ENCODE results near the gene MAPKBP1. TPM values are rescaled to one million over a fixed set of nuclear protein-coding genes. Genes with fewer than 3 reads are reported as not detected.

Gene MAPKBP1
- total RNA-seq, 4 donors from 2014 or later: 22.1 to 54.6 (median 36.6) TPM

DNA sequence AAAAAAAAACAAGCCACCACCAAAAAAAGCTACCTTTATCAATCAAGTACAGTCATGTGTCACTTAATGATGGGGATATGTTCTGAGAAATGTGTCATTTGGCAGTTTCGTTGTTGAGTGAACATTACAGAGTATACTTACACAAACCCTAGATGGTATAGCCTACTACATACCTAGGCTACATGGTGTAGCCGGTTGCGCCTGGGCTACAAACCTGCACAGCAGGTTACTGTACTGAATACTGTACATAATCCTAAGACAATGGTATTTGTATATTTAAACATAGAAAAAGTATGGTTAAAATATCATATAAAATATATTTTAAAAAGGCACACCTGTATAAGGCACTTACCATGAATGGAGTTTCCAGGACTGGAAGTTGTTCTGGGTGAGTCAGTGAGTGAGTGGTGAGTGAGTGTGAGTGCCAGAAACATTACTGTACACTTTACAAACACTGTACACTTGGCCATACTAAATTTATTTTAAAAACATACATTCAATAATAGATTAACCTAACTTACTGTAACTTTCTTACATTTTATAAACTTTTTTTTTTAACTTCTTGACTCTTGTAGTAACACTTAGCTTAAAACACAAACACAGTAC is 27.7 kb downstream of the MAPKBP1 start:
- WGBS, 2 donors: 92 to 99% methylated on average over 3 of the region's 3 CpGs
- H3K27ac ChIP-seq: peak overlapping the region in 1 of 4 donors; percentile 29

DNA sequence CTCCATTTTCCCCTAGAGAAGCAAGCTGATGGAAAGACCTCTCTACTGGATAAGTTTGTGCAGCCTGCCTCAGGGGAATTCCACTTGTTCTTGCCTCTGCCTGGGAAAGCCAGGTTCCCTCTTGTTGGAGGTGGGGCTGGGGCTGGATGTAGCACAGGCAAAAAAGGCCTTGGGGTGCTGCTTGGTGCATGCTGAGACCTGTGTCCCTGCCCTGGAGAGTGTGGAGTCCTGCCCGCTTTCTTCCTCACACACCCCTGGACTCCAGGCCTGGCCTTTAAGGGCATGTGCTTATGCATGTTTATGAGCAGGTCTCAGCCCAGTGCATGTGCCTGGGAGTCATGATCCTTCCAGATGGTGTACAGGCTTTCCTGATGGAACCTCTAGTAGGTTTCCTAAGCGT is 30.1 kb downstream of the MAPKBP1 start:
- no peaks in the 10 kb centered on the region for H3K27me3 ChIP-seq
- 63 to 75% methylated on average over 2 of the region's 2 CpGs for WGBS, 2 donors
- no peak for DNase-seq (ENCODE audit: low spot score in 2 of 2)

More for the DNA sequence above, 27.7 kb downstream of the MAPKBP1 start:
- DNase-seq (ENCODE audit: low spot score in 2 of 2): no peak
- no peaks in the 10 kb centered on the region for H3K9me3 ChIP-seq
- peaks cover 0 to 43% (median 3%) of the 10 kb centered on the region in 4 donors for H3K4me1 ChIP-seq
- TF ChIP-seq EP300 (IDR thresholded peaks at IDR 0.05) (no peak), POLR2A (IDR thresholded peaks at IDR 0.05) (no peak)
- TF ChIP-seq, protein P1, sequence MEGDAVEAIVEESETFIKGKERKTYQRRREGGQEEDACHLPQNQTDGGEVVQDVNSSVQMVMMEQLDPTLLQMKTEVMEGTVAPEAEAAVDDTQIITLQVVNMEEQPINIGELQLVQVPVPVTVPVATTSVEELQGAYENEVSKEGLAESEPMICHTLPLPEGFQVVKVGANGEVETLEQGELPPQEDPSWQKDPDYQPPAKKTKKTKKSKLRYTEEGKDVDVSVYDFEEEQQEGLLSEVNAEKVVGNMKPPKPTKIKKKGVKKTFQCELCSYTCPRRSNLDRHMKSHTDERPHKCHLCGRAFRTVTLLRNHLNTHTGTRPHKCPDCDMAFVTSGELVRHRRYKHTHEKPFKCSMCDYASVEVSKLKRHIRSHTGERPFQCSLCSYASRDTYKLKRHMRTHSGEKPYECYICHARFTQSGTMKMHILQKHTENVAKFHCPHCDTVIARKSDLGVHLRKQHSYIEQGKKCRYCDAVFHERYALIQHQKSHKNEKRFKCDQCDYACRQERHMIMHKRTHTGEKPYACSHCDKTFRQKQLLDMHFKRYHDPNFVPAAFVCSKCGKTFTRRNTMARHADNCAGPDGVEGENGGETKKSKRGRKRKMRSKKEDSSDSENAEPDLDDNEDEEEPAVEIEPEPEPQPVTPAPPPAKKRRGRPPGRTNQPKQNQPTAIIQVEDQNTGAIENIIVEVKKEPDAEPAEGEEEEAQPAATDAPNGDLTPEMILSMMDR (IDR thresholded peaks at IDR 0.05): no peak
- H3K36me3 ChIP-seq: peaks cover 0 to 37% (median 0%) of the 10 kb centered on the region in 3 donors
- H3K27me3 ChIP-seq: no peaks in the 10 kb centered on the region
- H3K4me3 ChIP-seq: no peak overlapping the region

DNA sequence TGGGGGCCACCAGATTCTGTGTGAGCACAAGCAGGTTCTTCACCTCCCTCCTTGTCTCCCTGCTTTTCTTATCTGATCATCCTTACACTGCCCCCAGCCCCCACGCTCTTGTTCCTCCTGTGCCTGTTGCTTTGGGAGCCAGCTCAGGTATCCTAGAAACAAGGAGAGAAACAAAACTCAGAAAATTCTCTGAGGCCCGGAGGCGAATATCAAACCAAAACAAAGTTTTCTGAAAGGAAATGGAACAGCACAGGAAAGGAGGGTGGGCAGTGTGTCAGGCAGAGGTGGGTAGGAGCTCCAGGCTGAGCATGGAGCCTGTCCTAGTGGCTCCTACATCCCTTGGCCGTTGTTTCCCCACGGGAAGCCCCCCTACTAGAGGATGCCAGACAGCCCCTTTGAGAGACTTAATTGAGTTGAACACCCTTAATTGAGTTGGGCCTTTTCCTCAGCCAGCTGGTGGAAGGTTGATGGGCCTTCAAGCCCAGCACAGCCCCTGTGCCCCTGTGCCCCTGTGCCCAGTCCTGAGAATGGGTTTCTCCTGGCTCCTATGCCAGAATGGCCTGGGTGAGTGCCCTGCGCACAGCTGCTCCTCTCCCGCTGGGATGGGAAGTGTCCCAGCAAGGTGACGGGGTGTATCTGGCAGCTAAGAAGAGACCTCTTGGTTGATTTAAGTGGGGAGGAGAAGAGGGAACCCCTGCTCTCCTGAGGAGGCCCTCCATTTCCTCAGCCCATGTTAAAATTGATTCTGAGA is 30.8 kb downstream of the MAPKBP1 start:
- H3K9me3 ChIP-seq: no peaks in the 10 kb centered on the region

More for the DNA sequence above, 30.1 kb downstream of the MAPKBP1 start:
- peaks cover 0 to 31% (median 0%) of the 10 kb centered on the region in 4 donors for H3K4me1 ChIP-seq
- TF ChIP-seq, protein P1 (IDR thresholded peaks at IDR 0.05): no peak
- TF ChIP-seq POLR2A (IDR thresholded peaks at IDR 0.05): no peak
- no peaks in the 10 kb centered on the region for H3K9me3 ChIP-seq
- H3K4me3 ChIP-seq: no peak overlapping the region
- H3K27ac ChIP-seq: peak overlapping the region in 2 of 4 donors; percentile 46 to 54
- H3K36me3 ChIP-seq: peaks cover 0 to 35% (median 0%) of the 10 kb centered on the region in 3 donors

DNA sequence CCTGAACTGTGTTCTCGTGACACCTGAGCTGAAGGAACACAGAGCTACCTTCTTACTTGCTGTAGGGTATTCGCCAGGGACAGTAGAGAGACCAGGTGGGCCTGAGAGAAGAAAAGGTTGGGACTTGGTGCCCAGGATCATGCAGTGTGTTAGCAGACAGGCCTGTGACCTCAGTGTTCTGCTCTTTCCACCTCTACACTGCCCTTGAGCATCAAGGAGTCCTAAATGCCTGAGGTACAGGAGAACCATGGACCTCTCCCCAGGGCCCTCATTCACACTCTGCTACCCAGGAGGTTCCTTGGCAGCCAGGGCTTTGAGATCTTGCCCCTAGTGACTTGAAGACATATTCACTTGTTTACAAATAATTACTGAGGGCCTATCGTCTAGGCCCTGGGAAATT is 31.4 kb downstream of the MAPKBP1 start:
- H3K27ac ChIP-seq: peak overlapping the region in 2 of 4 donors; percentile 54 to 67

More for the DNA sequence above, 30.8 kb downstream of the MAPKBP1 start:
- peaks cover 0 to 30% (median 0%) of the 10 kb centered on the region in 4 donors for H3K4me1 ChIP-seq
- DNase-seq (ENCODE audit: low spot score in 2 of 2): no peak
- H3K27me3 ChIP-seq: no peaks in the 10 kb centered on the region
- H3K4me3 ChIP-seq: no peak overlapping the region
- H3K36me3 ChIP-seq: peaks cover 0 to 27% (median 0%) of the 10 kb centered on the region in 3 donors
- TF ChIP-seq, protein P1 (IDR thresholded peaks at IDR 0.05): no peak
- no peak for TF ChIP-seq POLR2A (IDR thresholded peaks at IDR 0.05)
- TF ChIP-seq EP300 (IDR thresholded peaks at IDR 0.05): no peak
- peak overlapping the region in 2 of 4 donors; percentile 54 to 67 for H3K27ac ChIP-seq
- 70 to 75% methylated on average over 8 of the region's 8 CpGs for whole genome bisulfite sequencing, 2 donors

More for the DNA sequence above, 31.4 kb downstream of the MAPKBP1 start:
- Histone ChIP-seq H3K4me3 (no peak overlapping the region), H3K9me3 (no peaks in the 10 kb centered on the region), H3K27me3 (no peaks in the 10 kb centered on the region), H3K36me3 (peaks cover 0 to 21% (median 0%) of the 10 kb centered on the region in 3 donors), H3K4me1 (peaks cover 0 to 30% (median 0%) of the 10 kb centered on the region in 4 donors)
- 69 to 75% methylated on average over 3 of the region's 3 CpGs for WGBS, 2 donors
- TF ChIP-seq POLR2A (IDR thresholded peaks at IDR 0.05) (no peak), EP300 (IDR thresholded peaks at IDR 0.05) (no peak)
- TF ChIP-seq, protein P1 (IDR thresholded peaks at IDR 0.05): no peak
- DNase-seq (ENCODE audit: low spot score in 2 of 2): no peak
